Breast epithelium (tissue), 3 donors: ENCODE measurements around the gene IP6K3.

Experiments used
- POLR2A ChIP-seq: fragments of 450-650 bp; IDR thresholded peaks from one replicate; pipeline ENCODE4 v1.6.1; 2016; ENCODE audit warnings: antibody characterized with exemption, mild to moderate bottlenecking, moderate library complexity
- TF ChIP-seq, protein P1 (sequence below), 3 donors: fragments of 450-650 bp; IDR thresholded peaks; one replicate each; pipeline ENCODE4 v1.5.1; 2016 to 2017; ENCODE audit warnings: antibody characterized with exemption in 3 of 3, mild to moderate bottlenecking in 3 of 3, moderate library complexity in 3 of 3

DNA sequence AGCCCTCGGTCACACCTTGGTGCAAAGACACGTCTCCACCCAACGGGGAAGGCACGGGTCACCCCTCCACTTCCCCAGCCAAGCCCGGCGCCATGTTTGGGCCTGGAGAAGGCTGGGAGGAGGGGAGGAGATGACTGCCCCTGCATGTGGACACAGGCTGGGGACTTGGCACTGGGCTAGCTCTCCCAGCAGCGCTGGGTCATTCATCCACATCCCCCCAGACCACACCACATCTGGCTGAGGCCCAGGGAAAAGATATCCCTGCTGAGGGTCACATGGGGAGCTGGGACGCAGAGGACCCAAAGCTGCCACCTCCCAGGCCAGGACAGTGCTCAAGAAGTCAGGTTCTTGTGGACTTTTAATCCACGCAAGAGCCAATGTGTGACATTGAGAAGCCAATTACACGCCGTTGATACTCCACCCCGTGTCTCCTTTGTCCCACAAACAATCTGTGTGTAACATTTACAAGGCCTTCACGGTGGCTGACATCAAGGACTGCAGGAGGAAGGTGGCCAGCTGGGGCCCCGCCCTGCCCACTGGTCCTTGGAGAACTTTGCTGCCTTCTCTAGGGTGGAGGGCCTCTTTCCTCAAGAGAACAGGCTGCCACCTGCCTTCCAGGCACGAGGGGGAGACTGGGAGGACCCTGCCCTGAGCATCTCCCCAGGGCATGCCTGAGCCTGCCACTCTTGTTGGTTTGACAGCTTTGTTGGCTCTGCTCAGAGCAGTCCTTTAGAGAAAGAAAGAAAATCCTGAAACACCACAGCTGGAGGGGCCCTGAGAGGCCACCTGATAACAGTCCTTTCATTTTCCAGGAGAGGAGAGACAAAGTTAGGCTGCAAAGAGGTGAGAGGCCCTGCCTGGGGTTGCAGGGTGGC lies 5.3 kb upstream of the IP6K3 start:
- TF ChIP-seq POLR2A = no peak
- TF ChIP-seq, protein P1, sequence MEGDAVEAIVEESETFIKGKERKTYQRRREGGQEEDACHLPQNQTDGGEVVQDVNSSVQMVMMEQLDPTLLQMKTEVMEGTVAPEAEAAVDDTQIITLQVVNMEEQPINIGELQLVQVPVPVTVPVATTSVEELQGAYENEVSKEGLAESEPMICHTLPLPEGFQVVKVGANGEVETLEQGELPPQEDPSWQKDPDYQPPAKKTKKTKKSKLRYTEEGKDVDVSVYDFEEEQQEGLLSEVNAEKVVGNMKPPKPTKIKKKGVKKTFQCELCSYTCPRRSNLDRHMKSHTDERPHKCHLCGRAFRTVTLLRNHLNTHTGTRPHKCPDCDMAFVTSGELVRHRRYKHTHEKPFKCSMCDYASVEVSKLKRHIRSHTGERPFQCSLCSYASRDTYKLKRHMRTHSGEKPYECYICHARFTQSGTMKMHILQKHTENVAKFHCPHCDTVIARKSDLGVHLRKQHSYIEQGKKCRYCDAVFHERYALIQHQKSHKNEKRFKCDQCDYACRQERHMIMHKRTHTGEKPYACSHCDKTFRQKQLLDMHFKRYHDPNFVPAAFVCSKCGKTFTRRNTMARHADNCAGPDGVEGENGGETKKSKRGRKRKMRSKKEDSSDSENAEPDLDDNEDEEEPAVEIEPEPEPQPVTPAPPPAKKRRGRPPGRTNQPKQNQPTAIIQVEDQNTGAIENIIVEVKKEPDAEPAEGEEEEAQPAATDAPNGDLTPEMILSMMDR (IDR thresholded peaks at IDR 0.05) = no peak
